Measurements from ENCODE around the gene PACC1. TPM values are rescaled to one million over a fixed set of nuclear protein-coding genes. Genes with fewer than 3 reads are reported as not detected.

The PACC1 gene
- 10 to 100 TPM in 1 of 3 donors, 1 to 10 TPM in 2; 9.2 to 10.2 (median 9.8) TPM for polyA plus RNA-seq

DNA sequence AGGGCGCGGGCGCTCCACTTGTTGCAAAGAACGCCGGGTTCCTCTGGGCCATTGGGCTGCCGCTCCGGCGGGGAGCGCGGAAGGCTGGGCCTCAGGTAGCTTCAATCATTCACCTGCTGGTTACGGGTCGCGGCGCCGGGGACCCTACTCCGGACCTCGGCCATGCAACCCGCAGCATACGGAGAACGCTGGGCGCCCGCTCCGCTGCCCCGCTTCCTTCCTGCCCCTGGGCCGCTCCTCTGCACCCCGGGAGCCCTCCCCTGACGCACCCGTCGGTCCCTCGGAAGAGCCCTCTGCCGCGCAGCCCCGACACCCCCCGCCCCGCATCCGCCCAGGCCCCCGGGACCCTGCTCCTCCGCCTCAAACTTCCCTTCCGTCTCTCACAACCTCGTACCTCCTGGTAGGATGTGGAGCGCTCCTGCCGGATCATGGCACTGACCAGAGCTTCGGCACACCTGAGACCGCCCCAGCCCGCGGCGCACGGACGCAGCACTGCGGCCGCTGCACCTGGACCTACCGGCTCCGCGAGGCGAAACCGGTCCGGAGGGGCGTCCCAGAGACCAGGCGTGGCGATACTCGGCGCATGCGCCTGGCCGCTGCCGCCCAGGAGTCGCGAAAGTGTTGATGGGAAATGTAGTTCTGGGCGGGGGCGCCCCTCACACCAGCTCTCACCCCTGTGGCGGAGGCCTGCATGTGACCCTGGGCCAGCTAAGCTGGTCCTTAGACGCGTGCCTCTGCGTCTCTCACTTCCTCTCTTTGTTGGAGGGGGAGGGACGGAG is at the start of gene PACC1:
Gene PACC1 (minus strand): TSS at position 559 of the 779 bp plus-strand sequence. CDS start 129 bp downstream, at position 430.
- Mint-ChIP-seq H3K4me3 (peak within 1 kb of the TSS; percentile 87 to 94 (median 92)), H3K27me3 (ENCODE audit: low read depth in 3 of 3) (peaks cover 0 to 4% (median 2%) of the 10 kb centered on the region in 3 donors), H3K27ac (peak within 1 kb of the TSS; percentile 89 to 98 (median 94)), H3K9me3 (no peaks in the 10 kb centered on the region), H3K4me1 (peaks cover 38 to 39% of the 10 kb centered on the region in 2 donors), H3K36me3 (peaks cover 8 to 15% (median 11%) of the 10 kb centered on the region in 3 donors)
- DNase-seq: peak; percentile 91 to 92 (median 92)

- no peak for DNase-seq
- Mint-ChIP-seq H3K4me3 (no peak overlapping the region), H3K9me3 (no peaks in the 10 kb centered on the region), H3K36me3 (no peaks in the 10 kb centered on the region), H3K27ac (no peak overlapping the region), H3K27me3 (ENCODE audit: low read depth in 3 of 3) (peaks cover 8 to 19% (median 12%) of the 10 kb centered on the region in 3 donors), H3K4me1 (no peaks in the 10 kb centered on the region)
Measured at GRCh38 chr1:212463565-212464285, 49.0 kb upstream of the PACC1 start.

- Mint-ChIP-seq H3K36me3 (no peaks in the 10 kb centered on the region), H3K9me3 (no peaks in the 10 kb centered on the region), H3K4me1 (no peaks in the 10 kb centered on the region), H3K27ac (no peak overlapping the region), H3K4me3 (no peak overlapping the region), H3K27me3 (ENCODE audit: low read depth in 3 of 3) (peaks cover 0 to 6% (median 3%) of the 10 kb centered on the region in 3 donors)
- no peak for DNase-seq
Measured at GRCh38 chr1:212461916-212462660, 47.4 kb upstream of the PACC1 start.

GRCh38 chr1:212460376-212460775 is 45.7 kb upstream of the PACC1 start:
- Mint-ChIP-seq H3K9me3 (no peaks in the 10 kb centered on the region), H3K36me3 (no peaks in the 10 kb centered on the region), H3K4me1 (no peaks in the 10 kb centered on the region), H3K27me3 (ENCODE audit: low read depth in 3 of 3) (peaks cover 0 to 3% (median 0%) of the 10 kb centered on the region in 3 donors), H3K4me3 (no peak overlapping the region), H3K27ac (no peak overlapping the region)
- no peak for DNase-seq

DNA sequence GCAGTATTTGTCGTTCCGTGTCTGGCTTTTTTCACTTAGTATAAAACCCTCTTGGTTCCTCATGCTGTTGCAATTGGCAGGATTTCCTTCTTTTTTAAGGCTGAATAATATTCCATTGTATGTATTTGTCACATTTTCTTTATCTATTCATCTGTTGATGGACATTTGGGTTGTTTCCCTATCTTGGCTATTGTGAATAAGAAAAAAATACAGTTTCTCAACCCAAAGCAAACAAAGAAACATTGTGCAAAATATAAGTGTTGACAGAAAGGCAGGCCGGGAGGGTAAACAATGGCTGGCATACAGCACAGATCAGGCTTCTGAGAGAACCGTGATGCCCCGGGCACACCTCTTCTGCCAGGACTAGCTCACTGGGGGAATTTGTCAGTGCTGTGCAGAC is 45.0 kb upstream of the PACC1 start:
- Mint-ChIP-seq H3K4me1 (no peaks in the 10 kb centered on the region), H3K27ac (no peak overlapping the region), H3K9me3 (no peaks in the 10 kb centered on the region)

GRCh38 chr1:212458817-212459216 is 44.1 kb upstream of the PACC1 start:
- Mint-ChIP-seq H3K27me3 (ENCODE audit: low read depth in 3 of 3) (peaks cover 0 to 1% (median 0%) of the 10 kb centered on the region in 3 donors), H3K27ac (no peak overlapping the region), H3K36me3 (no peaks in the 10 kb centered on the region), H3K4me3 (no peak overlapping the region), H3K9me3 (no peaks in the 10 kb centered on the region), H3K4me1 (no peaks in the 10 kb centered on the region)
- no peak for DNase-seq

More for the DNA sequence above, 45.0 kb upstream of the PACC1 start:
- Mint-ChIP-seq H3K4me3 (no peak overlapping the region), H3K36me3 (no peaks in the 10 kb centered on the region), H3K27me3 (ENCODE audit: low read depth in 3 of 3) (peaks cover 0 to 3% (median 0%) of the 10 kb centered on the region in 3 donors)
- no peak for DNase-seq

DNA sequence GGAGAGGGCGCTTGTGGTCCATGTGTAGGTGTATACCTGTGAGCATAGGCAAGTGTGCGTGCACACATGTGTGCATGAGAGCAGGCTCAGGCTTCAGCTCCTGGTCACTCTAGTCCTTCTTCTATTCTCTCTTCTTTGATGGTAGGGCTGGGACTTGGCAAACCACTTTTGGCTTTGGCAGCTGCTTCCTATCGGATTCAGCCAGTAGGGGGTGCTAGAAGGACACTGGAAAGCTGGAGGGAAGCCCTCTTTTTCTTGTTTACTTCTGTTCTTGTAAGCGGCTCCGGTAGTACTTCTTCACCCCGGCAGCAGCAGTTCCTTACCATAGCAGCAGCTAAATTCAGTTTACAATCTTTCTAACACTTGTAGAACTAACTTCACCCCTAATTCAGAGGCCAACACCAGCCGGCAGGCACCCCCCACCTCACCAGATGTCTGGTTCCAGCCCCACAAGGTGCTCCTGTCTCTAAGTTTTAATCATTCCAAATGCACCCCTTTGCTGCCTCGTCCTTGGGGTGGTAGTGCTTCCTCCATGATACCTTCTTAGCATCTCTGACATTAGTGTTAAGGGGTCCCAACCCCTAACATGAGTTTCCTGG is 43.2 kb upstream of the PACC1 start:
- peaks cover 0 to 2% (median 2%) of the 10 kb centered on the region in 3 donors for H3K27me3 Mint-ChIP-seq (ENCODE audit: low read depth in 3 of 3)
- no peak overlapping the region for H3K27ac Mint-ChIP-seq

DNA sequence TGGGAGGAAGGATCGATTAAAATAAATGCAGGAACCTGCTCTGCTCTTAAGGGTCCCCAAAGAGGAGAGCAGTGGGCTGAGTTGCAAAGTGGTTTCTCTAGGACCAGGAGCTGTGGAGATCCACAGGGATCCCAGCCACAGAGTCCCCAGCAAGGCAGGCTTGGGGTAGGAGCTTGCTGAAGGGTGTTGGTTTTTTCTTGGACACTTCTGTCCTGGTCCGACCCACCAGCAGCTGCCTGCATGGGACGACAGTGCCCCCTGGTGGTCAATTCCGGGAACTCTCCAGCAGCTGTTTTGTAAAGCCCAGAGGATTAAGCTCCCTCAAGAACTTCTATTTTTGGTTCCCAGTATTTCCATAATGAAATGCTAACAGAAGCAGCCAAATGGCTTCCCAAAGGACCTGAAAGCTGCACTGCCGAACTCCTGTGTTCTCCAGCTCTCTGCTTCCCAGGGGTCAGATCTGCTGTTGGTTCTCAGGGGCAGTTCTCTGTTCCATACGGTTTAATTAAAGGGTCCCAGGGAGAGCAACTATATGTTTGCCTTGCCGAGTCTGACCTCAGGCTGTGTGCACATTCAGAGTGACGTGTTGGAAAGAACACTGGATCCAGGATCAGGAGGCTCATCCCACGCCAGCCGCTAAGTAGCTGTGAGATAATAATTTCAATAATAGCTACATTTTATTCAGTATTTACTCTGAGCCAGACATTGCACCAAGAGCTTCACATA is 41.3 kb upstream of the PACC1 start:
- Mint-ChIP-seq H3K36me3 (no peaks in the 10 kb centered on the region), H3K4me3 (no peak overlapping the region), H3K4me1 (no peaks in the 10 kb centered on the region), H3K9me3 (no peaks in the 10 kb centered on the region), H3K27ac (no peak overlapping the region), H3K27me3 (ENCODE audit: low read depth in 3 of 3) (peaks cover 0 to 2% (median 2%) of the 10 kb centered on the region in 3 donors)
- peak; percentile 71 to 77 (median 72) for DNase-seq

More for the DNA sequence above, 43.2 kb upstream of the PACC1 start:
- Mint-ChIP-seq H3K4me3 (no peak overlapping the region), H3K4me1 (no peaks in the 10 kb centered on the region), H3K36me3 (no peaks in the 10 kb centered on the region), H3K9me3 (no peaks in the 10 kb centered on the region)
- peak; percentile 50 to 56 (median 51) for DNase-seq

DNA sequence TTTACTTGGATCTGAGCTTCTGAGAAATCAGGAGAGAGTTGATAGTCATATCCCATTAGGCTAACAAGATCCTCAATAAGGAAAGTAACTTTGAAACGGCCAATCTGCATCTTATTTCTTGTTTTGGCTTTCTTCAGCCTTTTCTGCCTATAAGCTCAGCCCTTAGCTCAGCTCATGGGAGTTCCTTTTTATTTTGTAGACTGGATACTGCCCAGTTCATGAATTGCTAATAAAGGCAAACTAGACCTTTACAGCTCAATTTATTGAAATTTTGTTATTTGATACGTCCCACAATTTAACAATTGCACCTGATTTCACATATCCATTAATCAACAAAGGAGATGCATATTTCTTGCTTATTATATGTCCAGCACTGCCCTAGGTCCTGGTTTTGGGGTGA is 40.7 kb upstream of the PACC1 start:
- no peak overlapping the region for H3K27ac Mint-ChIP-seq
- H3K9me3 Mint-ChIP-seq: no peaks in the 10 kb centered on the region
- peaks cover 0 to 2% (median 2%) of the 10 kb centered on the region in 3 donors for H3K27me3 Mint-ChIP-seq (ENCODE audit: low read depth in 3 of 3)
- H3K4me1 Mint-ChIP-seq: no peaks in the 10 kb centered on the region
- H3K4me3 Mint-ChIP-seq: no peak overlapping the region
- H3K36me3 Mint-ChIP-seq: no peaks in the 10 kb centered on the region
- DNase-seq: no peak

GRCh38 chr1:212454741-212455140 is 40.1 kb upstream of the PACC1 start:
- no peak for DNase-seq
- H3K27me3 Mint-ChIP-seq (ENCODE audit: low read depth in 3 of 3): peaks cover 1 to 2% (median 2%) of the 10 kb centered on the region in 3 donors
- peak overlapping the region in 1 of 6 donors; percentile 20 for H3K27ac Mint-ChIP-seq
- H3K36me3 Mint-ChIP-seq: no peaks in the 10 kb centered on the region
- H3K9me3 Mint-ChIP-seq: no peaks in the 10 kb centered on the region
- no peaks in the 10 kb centered on the region for H3K4me1 Mint-ChIP-seq
- H3K4me3 Mint-ChIP-seq: no peak overlapping the region

GRCh38 chr1:212453156-212453857 is 38.6 kb upstream of the PACC1 start:
- H3K27me3 Mint-ChIP-seq (ENCODE audit: low read depth in 3 of 3): peaks cover 1 to 2% (median 2%) of the 10 kb centered on the region in 3 donors
- H3K36me3 Mint-ChIP-seq: no peaks in the 10 kb centered on the region
- no peaks in the 10 kb centered on the region for H3K4me1 Mint-ChIP-seq
- no peak overlapping the region for H3K27ac Mint-ChIP-seq
- H3K4me3 Mint-ChIP-seq: no peak overlapping the region
- H3K9me3 Mint-ChIP-seq: no peaks in the 10 kb centered on the region
- no peak for DNase-seq

- Mint-ChIP-seq H3K36me3 (no peaks in the 10 kb centered on the region), H3K4me1 (no peaks in the 10 kb centered on the region), H3K27ac (peak overlapping the region in 1 of 6 donors; percentile 22), H3K4me3 (no peak overlapping the region), H3K27me3 (ENCODE audit: low read depth in 3 of 3) (peaks cover 1 to 2% (median 2%) of the 10 kb centered on the region in 3 donors), H3K9me3 (no peaks in the 10 kb centered on the region)
- DNase-seq: no peak
Measured at GRCh38 chr1:212452323-212453155, 37.9 kb upstream of the PACC1 start.

Measured in immature natural killer cell (primary cell).